Gastroesophageal sphincter (tissue), 3 donors: Measurements from ENCODE around the gene C14orf132.

ENCODE experiments used
- CTCF ChIP-seq, 4 experiments: fragments of 200-600 bp in 2 of 4; fragments of 450-650 bp in 2 of 4; sonication (generic) in 1 of 4; IDR thresholded peaks; one replicate each; pipeline ENCODE4 v1.5.1; 2017 to 2019; ENCODE audit warnings: antibody characterized with exemption in 4 of 4, mild to moderate bottlenecking in 2 of 4, moderate library complexity in 2 of 4
- POLR2A ChIP-seq, 2 donors: fragments of 450-650 bp; IDR thresholded peaks; one replicate each; pipeline ENCODE4 v1.6.1; 2017; ENCODE audit warnings: antibody characterized with exemption in 2 of 2, mild to moderate bottlenecking in 2 of 2, moderate library complexity in 1 of 2
- POLR2AphosphoS5 ChIP-seq: sonication (generic); formaldehyde crosslinking; IDR thresholded peaks from one replicate; pipeline ENCODE4 v1.6.1; 2017; ENCODE audit warnings: antibody characterized with exemption

- TF ChIP-seq CTCF (IDR thresholded peaks at IDR 0.05) (no peak), POLR2AphosphoS5 (no peak), POLR2A (IDR thresholded peaks at IDR 0.05) (no peak)
Measured at GRCh38 chr14:96059519-96060135, 20.5 kb downstream of the C14orf132 start.
